ENCODE results near the gene TMEM101. TPM values are rescaled to one million over a fixed set of nuclear protein-coding genes. Genes with fewer than 3 reads are reported as not detected.
"Not testable (repeated sequence)": the region's sequence is repeated elsewhere in the genome, so short reads cannot be mapped to it uniquely, and the experiment has no call there.

The TMEM101 gene
- total RNA-seq, 1 experiment from 2014 or later = 75.5 TPM

DNA sequence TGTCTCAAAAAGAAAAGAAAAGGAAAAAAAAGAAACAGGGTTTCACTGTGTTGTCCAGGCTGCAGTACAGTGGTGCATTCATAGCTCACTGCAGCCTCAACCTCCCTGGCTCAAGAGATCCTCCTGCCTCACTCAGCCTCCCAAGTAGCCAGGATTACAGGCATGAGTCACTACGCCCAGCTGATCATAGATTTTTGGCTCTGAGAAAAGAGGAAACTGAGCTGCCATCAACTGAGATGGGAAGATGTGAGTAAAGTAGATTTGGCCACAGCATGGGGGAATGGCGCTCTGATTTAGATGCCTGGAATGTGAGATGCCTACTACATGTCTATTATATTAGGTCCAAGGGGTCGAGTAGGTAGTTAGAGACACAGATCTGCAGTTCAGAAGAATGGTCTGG lies 16.2 kb downstream of the TMEM101 start:
- Histone ChIP-seq H3K9me3 (ENCODE audit: low read length) (no peaks in the 10 kb centered on the region), H3K4me3 (ENCODE audit: low read length) (no peak overlapping the region), H3K4me1 (ENCODE audit: insufficient read depth, low read length) (peaks cover 20% of the 10 kb centered on the region), H3K4me2 (ENCODE audit: low read length) (no peak overlapping the region), H3K27ac (ENCODE audit: low read length) (no peak overlapping the region), H3K9me2 (replicated peaks; ENCODE audit: low read length) (no peaks in the 10 kb centered on the region), H3K9ac (ENCODE audit: low read length) (no peak overlapping the region), H3K27me3 (ENCODE audit: low read length) (no peaks in the 10 kb centered on the region), H3K36me3 (ENCODE audit: low read depth, low read length) (no peaks in the 10 kb centered on the region), H4K20me1 (ENCODE audit: low read length) (no peaks in the 10 kb centered on the region), H2AFZ (ENCODE audit: low read length) (no peak overlapping the region), H3K79me2 (ENCODE audit: low read length) (no peaks in the 10 kb centered on the region), H3F3A (ENCODE audit: low read length, unreplicated experiment) (peaks cover 4% of the 10 kb centered on the region)
- DNase-seq = peak; percentile 39
- no peak for ATAC-seq
- intact Hi-C loops (cut with micrococcal nuclease) = no loop called here
- no TSS peak for BruUV-seq (replicated peaks)
- CTCF ChIA-PET = interaction anchor here (0.6 to 1.6 kb wide), 3 partner anchors 27 to 365 kb away, joined by 3 to 7 read pairs (median 3); partner anchors contain the start of gene FAM171A2
- TF ChIP-seq EZH2 (IDR thresholded peaks at IDR 0.05; ENCODE audit: low read length, unreplicated experiment) (no peak), EZH2phosphoT487 (IDR thresholded peaks at IDR 0.05; ENCODE audit: borderline replicate concordance, low read length) (no peak)
- TF ChIP-seq, protein P1, sequence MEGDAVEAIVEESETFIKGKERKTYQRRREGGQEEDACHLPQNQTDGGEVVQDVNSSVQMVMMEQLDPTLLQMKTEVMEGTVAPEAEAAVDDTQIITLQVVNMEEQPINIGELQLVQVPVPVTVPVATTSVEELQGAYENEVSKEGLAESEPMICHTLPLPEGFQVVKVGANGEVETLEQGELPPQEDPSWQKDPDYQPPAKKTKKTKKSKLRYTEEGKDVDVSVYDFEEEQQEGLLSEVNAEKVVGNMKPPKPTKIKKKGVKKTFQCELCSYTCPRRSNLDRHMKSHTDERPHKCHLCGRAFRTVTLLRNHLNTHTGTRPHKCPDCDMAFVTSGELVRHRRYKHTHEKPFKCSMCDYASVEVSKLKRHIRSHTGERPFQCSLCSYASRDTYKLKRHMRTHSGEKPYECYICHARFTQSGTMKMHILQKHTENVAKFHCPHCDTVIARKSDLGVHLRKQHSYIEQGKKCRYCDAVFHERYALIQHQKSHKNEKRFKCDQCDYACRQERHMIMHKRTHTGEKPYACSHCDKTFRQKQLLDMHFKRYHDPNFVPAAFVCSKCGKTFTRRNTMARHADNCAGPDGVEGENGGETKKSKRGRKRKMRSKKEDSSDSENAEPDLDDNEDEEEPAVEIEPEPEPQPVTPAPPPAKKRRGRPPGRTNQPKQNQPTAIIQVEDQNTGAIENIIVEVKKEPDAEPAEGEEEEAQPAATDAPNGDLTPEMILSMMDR (conservative IDR thresholded peaks at IDR 0.05; ENCODE audit: low read depth, low read length) = no peak
- POLR2A ChIA-PET (ENCODE audit: unreplicated experiment) = no interaction called here

DNA sequence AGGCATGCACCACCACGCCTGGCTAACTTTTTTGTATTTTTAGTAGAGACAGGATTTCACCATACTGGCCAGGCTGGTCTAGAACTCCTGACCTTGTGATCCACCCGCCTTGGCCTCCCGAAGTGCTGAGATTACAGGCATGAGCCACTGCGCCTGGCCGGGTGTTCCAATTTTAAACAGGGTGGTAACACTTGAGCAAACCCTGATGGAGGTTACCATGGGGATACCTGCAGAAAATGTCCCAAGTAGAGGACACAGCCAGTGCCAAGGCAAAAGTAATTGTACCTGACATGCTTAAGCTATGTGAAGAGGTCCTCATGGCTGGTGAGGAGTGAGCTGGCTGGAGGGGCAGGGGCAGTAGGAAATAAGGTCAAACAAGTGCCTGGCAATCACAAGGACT lies 17.6 kb downstream of the TMEM101 start:
- H3K27me3 ChIP-seq (ENCODE audit: low read length); H3K27ac ChIP-seq (ENCODE audit: low read length); POLR2A ChIA-PET (ENCODE audit: unreplicated experiment); H3K36me3 ChIP-seq (ENCODE audit: low read depth, low read length); intact Hi-C loops (cut with micrococcal nuclease); H2AFZ ChIP-seq (ENCODE audit: low read length); ATAC-seq; H3K9me3 ChIP-seq (ENCODE audit: low read length); BruUV-seq (replicated peaks); H3K9ac ChIP-seq (ENCODE audit: low read length); H3K79me2 ChIP-seq (ENCODE audit: low read length); DNase-seq; H3F3A ChIP-seq (ENCODE audit: low read length, unreplicated experiment); H3K9me2 ChIP-seq (replicated peaks; ENCODE audit: low read length); H3K4me2 ChIP-seq (ENCODE audit: low read length); H3K4me3 ChIP-seq (ENCODE audit: low read length); H4K20me1 ChIP-seq (ENCODE audit: low read length): not testable (repeated sequence)
- H3K4me1 ChIP-seq (ENCODE audit: insufficient read depth, low read length) = peaks cover 13% of the 10 kb centered on the region
- CTCF ChIA-PET = interaction anchor here (1.4 kb wide), 1 partner anchor 53 kb away, joined by 6 read pairs; no protein-coding TSS in a partner anchor

DNA sequence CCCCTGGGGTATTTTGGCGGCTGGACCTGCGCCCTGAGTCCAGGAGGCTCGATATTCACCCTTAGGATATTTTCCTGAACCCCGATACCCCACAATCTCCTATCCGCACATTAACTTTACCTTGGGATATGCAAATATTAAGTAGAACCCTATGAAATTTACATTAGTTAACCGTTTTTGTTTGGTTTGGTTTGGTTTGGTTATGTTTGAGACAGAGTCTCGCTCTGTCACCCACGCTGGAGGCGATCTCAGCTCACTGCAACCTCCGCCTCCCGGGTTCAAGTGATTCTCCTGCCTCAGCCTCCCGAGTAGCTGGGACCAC lies 19.7 kb downstream of the TMEM101 start:
- no peak for TF ChIP-seq EZH2 (IDR thresholded peaks at IDR 0.05; ENCODE audit: low read length, unreplicated experiment)
- no peak for TF ChIP-seq EZH2phosphoT487 (IDR thresholded peaks at IDR 0.05; ENCODE audit: borderline replicate concordance, low read length)
- TF ChIP-seq, protein P1 (conservative IDR thresholded peaks at IDR 0.05; ENCODE audit: low read depth, low read length) = no peak

More for the DNA sequence above, 19.7 kb downstream of the TMEM101 start:
- ChIA-PET CTCF (interaction anchor here (1.5 kb wide), 1 partner anchor 51 kb away, joined by 9 read pairs; no protein-coding TSS in a partner anchor), POLR2A (ENCODE audit: unreplicated experiment) (no interaction called here)
- Histone ChIP-seq H3K27me3 (ENCODE audit: low read length) (no peaks in the 10 kb centered on the region), H3K79me2 (ENCODE audit: low read length) (no peaks in the 10 kb centered on the region), H3K9me3 (ENCODE audit: low read length) (no peaks in the 10 kb centered on the region), H2AFZ (ENCODE audit: low read length) (peak overlapping the region; percentile 97), H3K4me2 (ENCODE audit: low read length) (peak overlapping the region; percentile 96), H4K20me1 (ENCODE audit: low read length) (no peaks in the 10 kb centered on the region), H3K36me3 (ENCODE audit: low read depth, low read length) (no peaks in the 10 kb centered on the region), H3K4me3 (ENCODE audit: low read length) (peak overlapping the region; percentile 70), H3K27ac (ENCODE audit: low read length) (no peak overlapping the region), H3K9ac (ENCODE audit: low read length) (no peak overlapping the region; the same call in 1 of the 2 replicates), H3F3A (ENCODE audit: low read length, unreplicated experiment) (no peaks in the 10 kb centered on the region), H3K9me2 (replicated peaks; ENCODE audit: low read length) (no peaks in the 10 kb centered on the region), H3K4me1 (ENCODE audit: insufficient read depth, low read length) (peaks cover 10% of the 10 kb centered on the region; the same call in 1 of the 2 replicates)
- no peak for DNase-seq
- intact Hi-C loops (cut with micrococcal nuclease) = loop anchor here (1.0 kb wide), 3 partner anchors 51 to 117 kb away; no protein-coding TSS in a partner anchor
- no peak; the same call in 1 of the 2 replicates for ATAC-seq
- BruUV-seq (replicated peaks) = no TSS peak
